HepG2 (cell line): Measurements from ENCODE around the gene APBA1. TPM values are rescaled to one million over a fixed set of nuclear protein-coding genes. Genes with fewer than 3 reads are reported as not detected.
A peak's percentile ranks its signal among the peaks of the same experiment; 100 is the strongest.

Source experiments
- ATAC-seq: fragments of 200-7000 bp; cut with Tn5 transposase; 3 replicates; pipeline ENCODE4 v1.9.1; 2020; ENCODE audit warnings: mild to moderate bottlenecking, moderate library complexity
- BruUV-seq: library from RNA; stranded (reverse); fragments of 400-500 nt; replicated peaks from 2 replicates; lab custom pipeline; 2021; lab: Mats Ljungman, UMichigan
- CTCF ChIA-PET: fragments of 300-600 bp; formaldehyde crosslinking; extraction: SDS; loops from one replicate; lab custom pipeline; 2021; ENCODE audit warnings: low total read pairs, inconsistent platforms, low intra/inter-chr PET ratio; lab: Yijun Ruan, JAX
- POLR2A ChIA-PET: fragments of 350-600 bp; sonication (Branson Sonifier 250); formaldehyde crosslinking; loops from one replicate; lab custom pipeline; 2020; ENCODE audit warnings: antibody characterized with exemption, inconsistent platforms; lab: Yijun Ruan, JAX
- DNase-seq: peaks from one replicate; pipeline ENCODE4 v3.0.0-alpha.2; 2015; ENCODE audit warnings: low spot score
- FAIRE-seq: peaks from 3 replicates; lab custom pipeline; 2011; peaks lifted over from hg19 to GRCh38; lab: Jason Lieb, UNC
- H2AFZ ChIP-seq: one replicate; pipeline ENCODE4 v1.6.1; 2011; ENCODE audit warnings: low read length, inconsistent platforms
- H3K27ac ChIP-seq: fragments of 300-600 bp; 3 replicates; pipeline ENCODE4 v1.8.0; 2011; ENCODE audit warnings: mixed run types, mild to moderate bottlenecking, mixed read lengths, low read length, inconsistent platforms; ENCODE audit not compliant: insufficient read depth; ENCODE audit errors: extremely low read length
- H3K27me3 ChIP-seq, 2 experiments: fragments of 200-600 bp in 1 of 2; 2 replicates in 1 of 2; 3 replicates in 1 of 2; pipeline versions ENCODE4 v1.6.0 to v1.8.0; 2011; ENCODE audit warnings: low read length in 2 of 2, mild to moderate bottlenecking in 2 of 2, moderate library complexity in 2 of 2, inconsistent platforms in 1 of 2; ENCODE audit not compliant: insufficient read depth in 2 of 2, control insufficient read depth in 1 of 2
- H3K36me3 ChIP-seq, 2 experiments: fragments of 200-600 bp in 1 of 2; replicated peaks in 1 of 2; 2 replicates in 1 of 2; 3 replicates in 1 of 2; pipeline versions ENCODE4 v1.5.1 to v1.8.0; 2011; ENCODE audit warnings: low read length in 2 of 2, inconsistent platforms in 1 of 2; ENCODE audit not compliant: insufficient read depth in 2 of 2, control insufficient read depth in 1 of 2
- H3K4me1 ChIP-seq: 2 replicates; pipeline ENCODE4 v1.5.1; 2012; ENCODE audit warnings: low read length, inconsistent platforms; ENCODE audit not compliant: insufficient read depth
- H3K4me2 ChIP-seq: 2 replicates; pipeline ENCODE4 v1.6.0; 2011; ENCODE audit warnings: low read depth, low read length, inconsistent platforms
- H3K4me3 ChIP-seq, 3 experiments: fragments of 200-600 bp in 1 of 3; sonication (generic), shearing (Covaris generic) in 1 of 3; replicated peaks in 1 of 3; 2 replicates each; pipeline ENCODE4 v1.5.1; 2011 to 2016; ENCODE audit warnings: low read length in 3 of 3, inconsistent platforms in 2 of 3, low read depth in 2 of 3, mild to moderate bottlenecking in 2 of 3, control low read depth in 1 of 3, mixed read lengths in 1 of 3; ENCODE audit not compliant: insufficient read depth in 1 of 3
- H3K79me2 ChIP-seq: one replicate; pipeline ENCODE4 v1.6.1; 2011; ENCODE audit warnings: low read length, inconsistent platforms; ENCODE audit not compliant: insufficient read depth
- H3K9ac ChIP-seq: 2 replicates; pipeline ENCODE4 v1.6.0; 2011; ENCODE audit warnings: mild to moderate bottlenecking, low read depth, low read length, inconsistent platforms; ENCODE audit not compliant: insufficient read depth
- H3K9me3 ChIP-seq: 2 replicates; pipeline ENCODE4 v1.5.1; 2012; ENCODE audit warnings: mild to moderate bottlenecking, low read length
- H4K20me1 ChIP-seq: 2 replicates; pipeline ENCODE4 v1.6.0; 2011; ENCODE audit warnings: inconsistent platforms, mild to moderate bottlenecking, low read length, moderate library complexity; ENCODE audit not compliant: insufficient read depth
- AKNA ChIP-seq: sonication (generic); formaldehyde crosslinking; IDR thresholded peaks from 2 replicates; pipeline ENCODE4 v1.4.0; 2020; ENCODE audit warnings: missing genetic modification reagents, borderline replicate concordance
- BCL6 ChIP-seq: IDR thresholded peaks from 2 replicates; pipeline ENCODE4 v1.6.1; 2016; ENCODE audit warnings: missing genetic modification reagents, missing compliant biosample characterization
- CBFB ChIP-seq: sonication (generic); formaldehyde crosslinking; IDR thresholded peaks from 2 replicates; pipeline ENCODE4 v1.4.0; 2020; ENCODE audit warnings: missing genetic modification reagents
- ETS1 ChIP-seq: sonication (generic); formaldehyde crosslinking; IDR thresholded peaks from 2 replicates; pipeline ENCODE4 v1.4.0; 2020; ENCODE audit warnings: missing genetic modification reagents
- MIXL1 ChIP-seq: IDR thresholded peaks from 2 replicates; pipeline ENCODE4 v1.6.1; 2016
- NR0B2 ChIP-seq: sonication (generic); formaldehyde crosslinking; IDR thresholded peaks from 2 replicates; pipeline ENCODE4 v1.4.0; 2020; ENCODE audit warnings: mild to moderate bottlenecking, missing genetic modification reagents
- SOX6 ChIP-seq, 2 experiments: fragments of 450-650 bp in 1 of 2; sonication (generic) in 1 of 2; formaldehyde crosslinking in 1 of 2; IDR thresholded peaks; 2 replicates each; pipeline versions ENCODE4 v1.4.0 to v1.6.1; 2017 to 2020; ENCODE audit warnings: antibody characterized with exemption in 1 of 2, mild to moderate bottlenecking in 1 of 2, missing genetic modification reagents in 1 of 2
- SRSF4 ChIP-seq: fragments of 200-400 bp; formaldehyde crosslinking; IDR thresholded peaks from one replicate; pipeline ENCODE4 v1.6.1; 2018; ENCODE audit warnings: mild to moderate bottlenecking, low read depth, low read length, moderate library complexity; ENCODE audit not compliant: poor library complexity, severe bottlenecking
- TCF7 ChIP-seq: sonication (generic); IDR thresholded peaks from 2 replicates; pipeline ENCODE4 v1.6.1; 2016; ENCODE audit warnings: antibody characterized with exemption, low read depth
- ZBTB42 ChIP-seq: sonication (generic); formaldehyde crosslinking; IDR thresholded peaks from 2 replicates; pipeline ENCODE4 v1.5.0; 2020; ENCODE audit warnings: mild to moderate bottlenecking, missing genetic modification reagents
- ZMYM3 ChIP-seq: sonication (generic); formaldehyde crosslinking; IDR thresholded peaks from 2 replicates; pipeline ENCODE4 v1.5.1; 2020; ENCODE audit warnings: mild to moderate bottlenecking, missing genetic modification reagents
- ZNF256 ChIP-seq: sonication (generic); formaldehyde crosslinking; conservative IDR thresholded peaks from 2 replicates; pipeline ENCODE4 v1.4.0; 2020; ENCODE audit warnings: missing genetic modification reagents
- ZNF503 ChIP-seq: sonication (generic); formaldehyde crosslinking; IDR thresholded peaks from 2 replicates; pipeline ENCODE4 v1.4.0; 2020; ENCODE audit warnings: missing genetic modification reagents
- WGBS: methylation state at CpG from one replicate; pipeline ENCODE4 v1.1.6; 2017; ENCODE audit warnings: low lambda C conversion rate; 5-methylcytosine and 5-hydroxymethylcytosine counted together
- in situ Hi-C: cut with HindIII; loops from 2 replicates; pipeline ENCODE4 v1.10.0; 2017; ENCODE audit warnings: low pct_unique_long_range_greater_than_20kb; ENCODE audit not compliant: extremely low pct_ligation_motif_present
- intact Hi-C: fragments of 100-400 bp; cut with micrococcal nuclease; formaldehyde crosslinking; loops from one replicate; pipeline ENCODE4 v1.10.0; 2022; ENCODE audit not compliant: unreplicated experiment
- polyA plus RNA-seq, 8 experiments: library from polyadenylated mRNA; depleted of rRNA in 3 of 8; stranded (reverse) in 7 of 8; unstranded in 1 of 8; fragments of >200 nt; fragmentation: Illumina TruSeq in 4 of 8; extraction: Trizol in 4 of 8; gene quantifications; 2 replicates each; pipeline versions ENCODE4 v1.2.1 to v1.2.3, GENCODE V29; 2011 to 2016; ENCODE audit warnings: low read depth in 4 of 8, missing spikeins in 1 of 8, mixed read lengths in 1 of 8; ENCODE audit not compliant: insufficient read depth in 1 of 8
- total RNA-seq, 5 experiments: library from RNA; depleted of rRNA; stranded (reverse); fragments of >200 nt; fragmentation: Illumina TruSeq; extraction: Trizol; gene quantifications; 2 replicates each; pipeline ENCODE4 v1.2.3, GENCODE V29; 2016; ENCODE audit warnings: low read depth in 1 of 5

Gene APBA1
- total and polyA plus RNA-seq, 2 of the 13 experiments (the other 11 are each of a cell fraction or from before 2014, with no cell fraction given) = 0.15 TPM; not detected in 1

- TF ChIP-seq ZNF503 = 0 out of 2 replicates have a peak, but pooled peaks have one; percentile 35
- peak; percentile 7; the same call in 1 of the 2 replicates for TF ChIP-seq TCF7
- no peak for TF ChIP-seq ETS1 (CRISPR knock-in tag)
- TF ChIP-seq BCL6 (CRISPR knock-in tag) = peak; percentile 32; the same call in 1 of the 2 replicates
- TF ChIP-seq SOX6 (IDR thresholded peaks at IDR 0.05) = no peak
- TF ChIP-seq SOX6 (CRISPR knock-in tag; IDR thresholded peaks at IDR 0.05) = peak; percentile 35; the same call in 1 of the 2 replicates
- TF ChIP-seq MIXL1 = no peak; the same call in 1 of the 2 replicates
- no peak for TF ChIP-seq ZNF256 (CRISPR knock-in tag)
Observed at GRCh38 chr9:69527454-69527853, 144.7 kb downstream of the APBA1 start (continued).

- Histone ChIP-seq H2AFZ (no peak overlapping the region), H3K27ac (no peak overlapping the region), H3K79me2 (no peaks in the 10 kb centered on the region), H3K4me3 (no peak overlapping the region), H3K9ac (no peak overlapping the region), H3K27me3 (0 out of 5 replicates have a peak, but pooled peaks cover 0 to 2% of the 10 kb centered on the region in 2 experiments), H3K4me2 (no peak overlapping the region), H4K20me1 (no peaks in the 10 kb centered on the region), H3K4me1 (peaks cover 8% of the 10 kb centered on the region), H3K36me3 (no peaks in the 10 kb centered on the region), H3K9me3 (no peaks in the 10 kb centered on the region)
- intact Hi-C loops (no loop called here), in situ Hi-C loops (no loop called here)
- DNase-seq = no peak
- ChIA-PET POLR2A (no interaction called here), CTCF (no interaction called here)
- BruUV-seq = no TSS peak
- no peak for ATAC-seq
- WGBS = 51% methylated on average over 2 of the region's 2 CpGs
- no peak for FAIRE-seq
- TF ChIP-seq NR0B2 (no peak), ZMYM3 (CRISPR knock-in tag) (0 out of 2 replicates have a peak, but pooled peaks have one; percentile 17), CBFB (CRISPR knock-in tag) (no peak), AKNA (CRISPR knock-in tag) (no peak), ZBTB42 (CRISPR knock-in tag) (no peak), SRSF4 (no peak)
Observed at GRCh38 chr9:69526699-69527098, 145.5 kb downstream of the APBA1 start.
